ENCODE results near the gene CYTIP. TPM values are rescaled to one million over a fixed set of nuclear protein-coding genes. Genes with fewer than 3 reads are reported as not detected.

Gene CYTIP
- total RNA-seq, 2 donors from 2014 or later, result 286 to 294 TPM

- Mint-ChIP-seq H3K36me3 (ENCODE audit: low read depth) (no peaks in the 10 kb centered on the region), H3K4me1 (peaks cover 15% of the 10 kb centered on the region), H3K27me3 (no peaks in the 10 kb centered on the region), H3K4me3 (no peak overlapping the region), H3K27ac (peak overlapping the region; percentile 54)
- no peak for ATAC-seq
- DNase-seq, result no peak
- H3K9me3 ChIP-seq (ENCODE audit: control insufficient read depth, low read length, poor library complexity, severe bottlenecking), result no peaks in the 10 kb centered on the region
Observed at GRCh38 chr2:157475722-157476390, 32.0 kb upstream of the CYTIP start.

GRCh38 chr2:157473581-157473980 lies 29.7 kb upstream of the CYTIP start:
- H3K27me3 Mint-ChIP-seq, result no peaks in the 10 kb centered on the region
- H3K9me3 ChIP-seq (ENCODE audit: control insufficient read depth, low read length, poor library complexity, severe bottlenecking), result no peaks in the 10 kb centered on the region
- no peak overlapping the region for H3K4me3 Mint-ChIP-seq
- no peak for DNase-seq
- ATAC-seq, result no peak
- H3K27ac Mint-ChIP-seq, result peak overlapping the region; percentile 2
- H3K4me1 Mint-ChIP-seq, result peaks cover 28% of the 10 kb centered on the region
- H3K36me3 Mint-ChIP-seq (ENCODE audit: low read depth), result no peaks in the 10 kb centered on the region

DNA sequence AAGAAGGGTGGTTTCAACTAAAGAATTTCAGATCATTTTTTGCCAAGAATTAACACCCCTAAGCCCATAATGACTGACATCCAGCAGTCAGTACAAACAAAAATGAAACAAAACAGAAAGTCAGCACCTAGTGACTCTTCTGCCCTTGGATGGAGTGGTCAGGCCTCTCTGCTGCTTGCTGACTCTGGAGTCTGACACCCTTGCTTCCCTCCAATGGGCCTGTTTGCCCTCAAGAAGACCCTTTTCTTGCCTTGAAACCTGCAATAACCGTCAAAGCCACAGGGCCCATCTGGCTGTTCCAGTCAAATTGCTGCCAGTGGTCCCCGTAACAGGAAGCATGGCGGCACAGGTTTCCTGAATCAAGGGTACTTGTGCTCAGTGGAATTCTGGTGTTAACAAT lies 27.2 kb upstream of the CYTIP start:
- no peak overlapping the region for H3K4me3 Mint-ChIP-seq
- peaks cover 22% of the 10 kb centered on the region for H3K4me1 Mint-ChIP-seq
- H3K27me3 Mint-ChIP-seq, result no peaks in the 10 kb centered on the region
- no peak for ATAC-seq
- H3K36me3 Mint-ChIP-seq (ENCODE audit: low read depth), result no peaks in the 10 kb centered on the region
- DNase-seq, result no peak
- H3K9me3 ChIP-seq (ENCODE audit: control insufficient read depth, low read length, poor library complexity, severe bottlenecking), result no peaks in the 10 kb centered on the region
- peak overlapping the region; percentile 96 for H3K27ac Mint-ChIP-seq

GRCh38 chr2:157470321-157470720 lies 26.4 kb upstream of the CYTIP start:
- H3K4me1 Mint-ChIP-seq, result peaks cover 24% of the 10 kb centered on the region
- H3K27me3 Mint-ChIP-seq, result no peaks in the 10 kb centered on the region
- H3K27ac Mint-ChIP-seq, result peak overlapping the region; percentile 96
- no peak overlapping the region for H3K4me3 Mint-ChIP-seq
- no peaks in the 10 kb centered on the region for H3K36me3 Mint-ChIP-seq (ENCODE audit: low read depth)
- H3K9me3 ChIP-seq (ENCODE audit: control insufficient read depth, low read length, poor library complexity, severe bottlenecking), result no peaks in the 10 kb centered on the region
- ATAC-seq (no peak), DNase-seq (no peak)

DNA sequence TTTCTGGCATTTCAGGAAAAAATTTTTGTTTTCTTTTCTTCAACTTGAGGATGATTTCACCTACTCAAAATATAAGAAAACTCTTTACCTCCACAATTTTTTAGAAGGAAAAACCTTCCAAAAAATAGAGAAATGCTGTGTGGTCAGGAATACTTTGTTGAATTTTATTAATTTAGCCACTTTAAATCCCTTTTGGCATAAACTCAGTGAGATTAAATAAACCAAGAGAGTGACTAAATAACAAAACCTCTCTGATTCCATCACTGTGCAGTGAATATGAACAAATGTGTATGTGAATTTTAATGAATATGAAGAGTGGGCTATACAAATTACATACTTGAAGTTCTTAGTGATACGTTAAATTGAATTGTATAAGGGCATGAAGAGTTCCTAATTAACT lies 25.8 kb upstream of the CYTIP start:
- H3K9me3 ChIP-seq (ENCODE audit: control insufficient read depth, low read length, poor library complexity, severe bottlenecking), result no peaks in the 10 kb centered on the region
- H3K36me3 Mint-ChIP-seq (ENCODE audit: low read depth), result no peaks in the 10 kb centered on the region
- peak overlapping the region; percentile 96 for H3K27ac Mint-ChIP-seq
- H3K4me1 Mint-ChIP-seq, result peaks cover 25% of the 10 kb centered on the region
- H3K4me3 Mint-ChIP-seq, result peak overlapping the region; percentile 65
- no peak for ATAC-seq
- H3K27me3 Mint-ChIP-seq, result no peaks in the 10 kb centered on the region
- no peak for DNase-seq

DNA sequence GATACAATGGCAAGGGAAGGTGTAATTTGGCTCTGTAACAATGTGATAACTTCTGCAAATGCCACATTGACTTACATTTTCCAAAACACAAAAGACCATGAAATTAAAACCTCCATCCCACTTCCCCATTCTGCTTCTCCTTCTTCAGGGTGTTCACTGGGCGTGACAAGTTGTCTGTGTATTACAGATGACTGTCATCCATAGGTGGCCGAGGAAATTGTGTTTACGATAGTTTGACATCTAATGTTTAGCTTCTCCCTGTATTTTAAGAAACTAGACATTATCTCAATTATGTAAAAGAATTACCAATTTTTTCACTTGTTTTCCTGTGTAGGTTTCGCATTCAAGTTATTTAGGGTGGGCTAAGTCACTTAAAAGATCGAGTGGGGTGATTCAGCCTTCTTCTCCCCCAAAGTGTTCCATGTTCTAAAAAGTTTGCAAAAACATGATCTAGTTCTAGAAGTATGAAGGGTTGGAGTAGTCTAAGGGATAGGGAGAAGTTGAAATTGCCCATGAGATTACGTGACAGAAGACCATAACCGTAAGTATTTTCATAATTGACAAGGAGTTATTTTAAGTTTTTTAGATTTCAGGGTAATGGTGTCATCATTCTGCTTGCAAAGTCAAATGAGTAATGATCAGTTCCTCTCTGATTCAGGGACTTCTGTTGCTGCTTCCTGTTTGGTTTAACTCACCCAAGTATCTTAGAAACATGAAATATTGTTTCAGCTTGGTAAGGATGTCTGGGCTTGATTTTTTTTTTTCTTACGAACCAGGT lies 25.2 kb upstream of the CYTIP start:
- Mint-ChIP-seq H3K4me3 (peak overlapping the region; percentile 65), H3K27ac (peak overlapping the region; percentile 96), H3K27me3 (no peaks in the 10 kb centered on the region), H3K4me1 (peaks cover 31% of the 10 kb centered on the region), H3K36me3 (ENCODE audit: low read depth) (no peaks in the 10 kb centered on the region)
- DNase-seq (no peak), ATAC-seq (peak; percentile 92)
- no peaks in the 10 kb centered on the region for H3K9me3 ChIP-seq (ENCODE audit: control insufficient read depth, low read length, poor library complexity, severe bottlenecking)

GRCh38 chr2:157466764-157467163 lies 22.9 kb upstream of the CYTIP start:
- Mint-ChIP-seq H3K27ac (peak overlapping the region; percentile 96), H3K4me1 (peaks cover 36% of the 10 kb centered on the region)
- ATAC-seq, result no peak

GRCh38 chr2:157465554-157465953 lies 21.7 kb upstream of the CYTIP start:
- no peaks in the 10 kb centered on the region for H3K9me3 ChIP-seq (ENCODE audit: control insufficient read depth, low read length, poor library complexity, severe bottlenecking)
- peak overlapping the region; percentile 95 for H3K27ac Mint-ChIP-seq
- H3K4me3 Mint-ChIP-seq, result no peak overlapping the region

More at GRCh38 chr2:157466764-157467163, 22.9 kb upstream of the CYTIP start:
- H3K27me3 Mint-ChIP-seq, result no peaks in the 10 kb centered on the region
- no peak for DNase-seq
- no peaks in the 10 kb centered on the region for H3K36me3 Mint-ChIP-seq (ENCODE audit: low read depth)
- no peak overlapping the region for H3K4me3 Mint-ChIP-seq
- no peaks in the 10 kb centered on the region for H3K9me3 ChIP-seq (ENCODE audit: control insufficient read depth, low read length, poor library complexity, severe bottlenecking)

GRCh38 chr2:157463002-157463401 lies 19.1 kb upstream of the CYTIP start:
- no peak for ATAC-seq
- DNase-seq, result no peak
- peak overlapping the region; percentile 95 for H3K27ac Mint-ChIP-seq
- no peaks in the 10 kb centered on the region for H3K36me3 Mint-ChIP-seq (ENCODE audit: low read depth)
- no peak overlapping the region for H3K4me3 Mint-ChIP-seq
- H3K27me3 Mint-ChIP-seq, result no peaks in the 10 kb centered on the region
- no peaks in the 10 kb centered on the region for H3K9me3 ChIP-seq (ENCODE audit: control insufficient read depth, low read length, poor library complexity, severe bottlenecking)
- H3K4me1 Mint-ChIP-seq, result peaks cover 35% of the 10 kb centered on the region

More at GRCh38 chr2:157465554-157465953, 21.7 kb upstream of the CYTIP start:
- no peak for ATAC-seq
- no peaks in the 10 kb centered on the region for H3K27me3 Mint-ChIP-seq
- DNase-seq, result no peak
- H3K4me1 Mint-ChIP-seq, result peaks cover 41% of the 10 kb centered on the region
- H3K36me3 Mint-ChIP-seq (ENCODE audit: low read depth), result no peaks in the 10 kb centered on the region

DNA sequence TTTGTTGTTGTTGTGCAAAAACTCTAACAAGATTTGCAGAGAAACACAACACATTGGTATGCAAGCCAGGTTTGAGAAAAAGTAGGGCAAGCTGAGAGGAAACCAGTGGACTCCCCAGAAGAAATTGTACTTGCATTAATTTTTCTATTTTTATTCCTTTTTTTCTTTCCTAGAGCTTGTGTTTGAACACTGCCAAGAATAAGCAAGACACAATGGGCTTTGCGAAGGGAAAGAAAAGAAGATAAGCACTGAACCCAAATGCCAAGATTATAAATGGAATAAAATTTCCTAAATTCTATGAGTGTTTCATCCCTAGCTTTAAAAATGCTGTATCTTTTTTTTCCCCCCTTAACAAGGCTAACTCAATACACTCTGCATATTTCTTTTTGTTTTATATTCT lies 17.0 kb upstream of the CYTIP start:
- peak overlapping the region; percentile 78 for H3K27ac Mint-ChIP-seq
- no peak for DNase-seq
- peaks cover 42% of the 10 kb centered on the region for H3K4me1 Mint-ChIP-seq
- no peak for ATAC-seq
- no peaks in the 10 kb centered on the region for H3K9me3 ChIP-seq (ENCODE audit: control insufficient read depth, low read length, poor library complexity, severe bottlenecking)
- H3K27me3 Mint-ChIP-seq, result no peaks in the 10 kb centered on the region
- peak overlapping the region; percentile 53 for H3K4me3 Mint-ChIP-seq
- no peaks in the 10 kb centered on the region for H3K36me3 Mint-ChIP-seq (ENCODE audit: low read depth)

GRCh38 chr2:157460384-157460837 lies 16.5 kb upstream of the CYTIP start:
- H3K4me1 Mint-ChIP-seq, result peaks cover 40% of the 10 kb centered on the region

DNA sequence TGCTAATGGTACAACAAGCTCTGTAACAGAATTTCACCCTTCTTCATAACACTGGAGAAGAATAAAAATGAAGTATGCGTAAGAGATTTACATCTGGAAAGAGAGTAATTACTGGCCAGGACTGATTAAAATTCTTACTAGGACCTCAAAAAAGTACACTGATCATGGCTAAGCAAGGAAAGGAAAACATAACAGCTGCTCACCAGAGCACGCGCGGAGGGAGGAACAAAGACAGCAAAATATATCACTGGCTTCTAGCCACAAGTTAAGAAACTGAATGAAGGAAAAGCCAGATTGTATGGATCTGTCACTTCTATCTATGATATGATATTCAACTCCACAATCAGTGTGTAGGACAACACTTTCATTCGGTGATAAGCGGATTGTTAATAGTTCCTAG lies 15.6 kb upstream of the CYTIP start:
- Mint-ChIP-seq H3K4me3 (peak overlapping the region; percentile 68), H3K36me3 (ENCODE audit: low read depth) (no peaks in the 10 kb centered on the region), H3K27me3 (no peaks in the 10 kb centered on the region), H3K4me1 (peaks cover 35% of the 10 kb centered on the region), H3K27ac (peak overlapping the region; percentile 78)
- DNase-seq (no peak), ATAC-seq (no peak)
- H3K9me3 ChIP-seq (ENCODE audit: control insufficient read depth, low read length, poor library complexity, severe bottlenecking), result no peaks in the 10 kb centered on the region

More at GRCh38 chr2:157460384-157460837, 16.5 kb upstream of the CYTIP start:
- Mint-ChIP-seq H3K27ac (peak overlapping the region; percentile 78), H3K4me3 (peak overlapping the region; percentile 53), H3K27me3 (no peaks in the 10 kb centered on the region), H3K36me3 (ENCODE audit: low read depth) (no peaks in the 10 kb centered on the region)
- H3K9me3 ChIP-seq (ENCODE audit: control insufficient read depth, low read length, poor library complexity, severe bottlenecking), result no peaks in the 10 kb centered on the region
- ATAC-seq (no peak), DNase-seq (no peak)

DNA sequence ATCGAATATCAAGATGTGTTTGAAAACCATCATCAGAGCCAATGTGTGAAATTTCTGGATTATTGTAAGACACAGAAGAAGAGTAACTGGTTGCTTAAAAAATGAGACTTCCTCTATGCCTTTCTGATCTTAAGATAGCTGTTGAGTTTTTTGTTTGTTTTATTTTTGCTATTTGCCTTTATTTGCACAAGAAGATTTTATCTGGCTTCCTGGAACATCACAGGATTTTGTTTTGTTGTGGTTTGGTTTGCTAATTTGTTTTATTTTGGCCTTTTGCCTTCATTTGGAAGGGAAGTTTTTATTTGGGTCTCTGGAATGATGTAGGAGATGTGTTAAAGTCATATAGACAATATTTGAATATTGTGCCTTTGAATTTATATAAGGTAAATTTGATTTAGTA lies 3.9 kb upstream of the CYTIP start:
- DNase-seq (no peak), ATAC-seq (no peak)
- Mint-ChIP-seq H3K4me3 (peak overlapping the region; percentile 70), H3K27me3 (no peaks in the 10 kb centered on the region), H3K27ac (peak overlapping the region; percentile 100), H3K4me1 (peaks cover 41% of the 10 kb centered on the region), H3K36me3 (ENCODE audit: low read depth) (peaks cover 6% of the 10 kb centered on the region)
- no peaks in the 10 kb centered on the region for H3K9me3 ChIP-seq (ENCODE audit: control insufficient read depth, low read length, poor library complexity, severe bottlenecking)

Data from T-helper 17 cell (primary cell).